ENCODE measurements around the gene XPNPEP1.

Gene XPNPEP1

DNA sequence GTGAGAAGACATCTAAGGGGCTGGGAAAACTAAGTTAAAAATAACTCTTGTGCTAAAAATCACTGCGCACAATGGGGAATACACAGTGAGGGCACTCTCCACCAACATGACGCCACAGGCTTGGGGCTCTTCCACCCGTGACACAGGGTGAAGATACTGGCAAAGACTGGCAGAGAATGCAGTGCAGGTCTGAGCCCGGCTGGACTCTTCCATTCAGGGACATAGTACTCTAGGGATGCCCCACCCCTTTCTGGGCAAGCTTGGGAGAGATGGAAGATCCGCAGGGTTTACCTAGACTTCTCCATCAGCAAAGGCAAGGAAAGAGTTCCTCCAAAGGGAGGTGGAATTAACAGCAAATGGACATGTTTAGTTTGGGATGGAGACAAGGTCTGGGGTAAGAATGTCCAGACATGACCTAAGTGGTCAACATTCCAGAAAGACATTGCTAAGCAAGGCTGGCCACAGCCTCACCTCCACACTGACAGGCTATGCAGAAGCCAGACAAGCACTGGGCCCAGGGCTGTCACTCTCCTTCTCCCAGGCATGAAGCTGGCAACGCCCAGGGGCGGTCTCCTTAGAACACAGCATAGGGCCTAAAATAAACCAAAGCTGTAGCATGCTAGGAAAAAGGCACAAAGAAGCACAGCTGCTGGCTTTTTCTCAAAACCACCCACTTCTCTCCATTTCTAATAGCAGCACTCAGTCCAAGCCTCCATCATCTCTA lies 28.1 kb downstream of the XPNPEP1 start:
- no peak for DNase-seq (ENCODE audit: low read depth in 1 of 2, low spot score in 1 of 2)

DNA sequence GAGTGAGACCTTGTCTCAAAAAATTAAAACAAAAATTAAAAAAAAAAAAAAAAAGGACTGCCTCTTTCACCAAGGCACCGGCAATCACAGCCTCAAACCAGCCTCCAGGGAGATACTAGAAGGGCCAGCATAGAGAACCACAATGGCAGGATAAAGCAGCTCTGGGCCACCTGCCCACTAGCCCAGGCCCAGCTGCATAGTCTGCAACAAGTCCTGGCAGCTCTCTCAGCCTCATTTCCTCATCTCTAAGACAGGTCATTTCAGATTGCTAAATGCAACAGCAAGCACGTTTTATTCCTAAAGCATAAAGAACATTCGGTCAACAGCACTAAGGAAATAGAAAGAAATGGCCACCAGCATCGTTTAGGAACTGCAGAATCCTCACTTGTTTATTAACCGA lies 28.8 kb downstream of the XPNPEP1 start:
- no peak for DNase-seq (ENCODE audit: low read depth in 1 of 2, low spot score in 1 of 2)

- no peak for DNase-seq (ENCODE audit: low read depth in 1 of 2, low spot score in 1 of 2)
These were observed 29.9 kb downstream of the XPNPEP1 start for GRCh38 chr10:109893386-109893785.

DNA sequence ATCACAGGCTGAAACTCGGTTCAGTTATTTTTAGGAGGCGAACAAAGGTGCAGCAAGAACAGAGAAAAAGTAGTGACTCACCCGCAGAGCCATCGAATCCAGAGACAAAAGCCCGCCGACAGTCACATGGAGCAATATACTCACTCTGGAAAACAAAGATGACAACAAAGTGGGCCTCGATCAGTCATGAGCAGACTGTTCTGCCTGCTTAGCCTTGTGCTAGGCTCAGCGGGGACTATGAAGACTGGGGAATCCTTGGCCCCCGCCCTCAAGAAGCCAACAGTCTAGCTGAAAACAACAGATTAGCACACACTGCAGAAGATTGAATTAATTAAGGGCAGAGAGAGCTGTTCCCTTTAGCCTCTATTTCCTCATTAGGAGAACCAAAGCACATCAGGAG lies 30.4 kb downstream of the XPNPEP1 start:
- DNase-seq (ENCODE audit: low read depth in 1 of 2, low spot score in 1 of 2) = no peak

DNA sequence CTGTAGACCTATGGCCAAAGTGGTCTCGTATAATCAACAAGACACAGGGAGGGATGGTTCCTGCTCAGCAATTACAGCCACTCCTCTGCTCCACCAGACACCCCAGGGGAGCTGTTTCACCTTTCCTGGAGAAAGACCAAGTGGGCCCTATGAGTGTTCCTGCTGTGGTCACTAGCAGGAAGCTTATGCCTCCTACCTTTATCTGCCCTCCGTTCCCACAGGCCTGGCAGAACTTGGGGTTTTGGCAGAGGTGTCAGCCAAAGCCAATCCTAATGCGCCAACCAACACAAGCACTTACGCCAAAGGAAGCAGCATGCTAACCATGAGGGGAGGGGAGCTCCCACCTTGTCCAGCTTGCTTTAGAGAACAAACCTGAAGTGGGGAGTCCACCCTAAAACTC lies 31.2 kb downstream of the XPNPEP1 start:
- no peak for DNase-seq (ENCODE audit: low read depth in 1 of 2, low spot score in 1 of 2)

DNA sequence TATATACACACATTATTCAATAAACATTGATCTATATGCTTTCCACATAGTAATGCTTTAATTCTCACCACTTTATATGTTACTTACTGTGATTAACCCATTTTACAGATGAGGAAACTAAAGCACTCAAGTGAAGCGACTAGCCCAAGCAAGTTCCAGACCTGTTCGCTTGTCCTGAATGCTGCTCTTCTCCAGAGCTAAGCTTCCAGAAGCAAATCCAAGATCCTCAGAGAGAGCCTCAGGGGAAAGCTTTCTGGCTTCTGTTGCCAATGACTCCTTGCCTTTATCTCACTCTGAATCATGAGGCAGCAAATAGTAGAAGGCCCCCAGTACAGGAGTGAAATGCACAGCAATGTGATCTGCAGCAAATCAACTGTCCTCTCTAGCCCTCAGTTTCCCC lies 32.2 kb downstream of the XPNPEP1 start:
- DNase-seq (ENCODE audit: low read depth in 1 of 2, low spot score in 1 of 2) = no peak

- DNase-seq (ENCODE audit: low read depth in 1 of 2, low spot score in 1 of 2) = no peak
These were observed 33.4 kb downstream of the XPNPEP1 start for GRCh38 chr10:109889867-109890266.

- DNase-seq (ENCODE audit: low read depth in 1 of 2, low spot score in 1 of 2) = no peak
These were observed 35.5 kb downstream of the XPNPEP1 start for GRCh38 chr10:109887776-109888175.

- DNase-seq (ENCODE audit: low read depth in 1 of 2, low spot score in 1 of 2) = no peak
These were observed 36.1 kb downstream of the XPNPEP1 start for GRCh38 chr10:109887243-109887642.

- no peak for DNase-seq (ENCODE audit: low read depth in 1 of 2, low spot score in 1 of 2)
These were observed 36.5 kb downstream of the XPNPEP1 start for GRCh38 chr10:109886781-109887140.

DNA sequence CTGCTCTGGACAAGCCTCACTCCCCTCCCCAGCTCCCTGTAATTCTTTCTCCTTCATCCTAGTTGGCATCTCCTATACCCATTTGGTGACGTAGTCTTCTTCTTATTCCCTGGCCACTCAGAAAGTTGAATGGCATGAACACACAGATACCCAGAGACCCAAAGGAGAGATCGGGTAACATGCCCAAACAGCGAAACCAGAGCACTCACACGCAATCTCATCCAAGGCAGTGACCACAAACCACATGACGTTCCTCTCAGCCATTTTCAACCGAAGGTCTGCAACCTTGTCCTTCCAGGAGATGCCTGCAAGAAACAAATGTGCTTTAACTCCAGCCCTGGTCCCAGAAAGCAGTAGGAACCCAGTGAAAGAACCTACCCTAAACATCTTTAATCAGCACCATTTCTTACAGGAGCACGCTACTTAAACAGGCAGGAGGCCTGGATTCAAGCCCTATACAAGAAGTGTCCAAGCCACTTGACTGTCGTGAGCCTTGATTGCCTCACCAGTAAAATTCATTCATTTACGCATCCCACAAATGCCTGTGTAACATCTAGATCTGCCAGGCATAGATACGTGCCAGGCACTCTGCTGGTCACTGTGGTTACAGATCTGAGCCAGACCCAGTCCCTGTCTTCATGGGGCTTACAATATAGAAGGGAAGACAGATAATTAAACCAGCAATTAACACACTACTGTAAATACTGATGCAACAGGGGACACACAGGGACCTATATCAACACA lies 37.1 kb downstream of the XPNPEP1 start:
- DNase-seq (ENCODE audit: low read depth in 1 of 2, low spot score in 1 of 2) = no peak

DNA sequence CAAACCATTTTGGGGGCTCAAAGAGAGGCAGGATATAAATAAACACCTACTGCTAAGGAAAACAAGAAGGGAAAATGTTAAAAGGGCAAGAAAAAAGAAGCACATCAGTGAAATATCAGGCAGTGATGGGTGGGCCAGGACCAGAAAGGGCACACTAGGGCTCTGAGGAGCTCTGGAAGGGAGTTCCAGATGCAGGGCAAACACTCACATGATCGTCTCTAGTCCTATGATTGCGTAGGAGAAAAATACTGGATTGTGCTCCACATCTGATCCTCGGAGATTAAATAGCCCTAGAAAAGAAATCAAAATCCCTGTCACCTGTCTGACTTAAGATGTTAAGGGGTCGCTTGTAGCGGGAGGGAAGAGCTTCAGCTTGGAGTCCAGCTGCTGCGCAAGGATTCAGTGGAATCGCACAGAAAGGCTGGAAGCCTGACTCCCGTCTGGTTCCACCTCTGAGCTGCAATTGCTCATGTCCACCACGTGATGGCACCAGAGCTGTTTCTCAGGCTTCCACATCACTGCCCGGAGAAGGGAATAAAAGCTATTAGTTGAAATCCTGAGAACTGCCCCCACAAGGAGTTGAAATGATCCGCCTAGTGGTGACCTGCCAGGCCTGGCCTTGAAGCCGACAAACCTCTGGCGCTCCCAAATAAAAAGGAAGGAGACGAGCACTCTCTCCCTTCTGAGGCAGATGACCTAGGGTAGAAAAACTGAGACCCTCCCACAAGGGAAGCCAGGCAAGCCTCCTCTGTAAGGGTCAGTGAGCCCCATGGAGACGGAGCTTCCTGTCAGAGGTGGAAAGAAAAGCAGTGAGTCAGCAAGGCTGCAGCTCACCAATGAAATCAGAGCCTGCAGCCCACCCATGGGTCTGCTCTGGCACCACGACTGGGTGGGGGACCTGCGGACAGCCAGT lies 39.2 kb downstream of the XPNPEP1 start:
- DNase-seq (ENCODE audit: low read depth in 1 of 2, low spot score in 1 of 2) = peak; percentile 19 to 32

DNA sequence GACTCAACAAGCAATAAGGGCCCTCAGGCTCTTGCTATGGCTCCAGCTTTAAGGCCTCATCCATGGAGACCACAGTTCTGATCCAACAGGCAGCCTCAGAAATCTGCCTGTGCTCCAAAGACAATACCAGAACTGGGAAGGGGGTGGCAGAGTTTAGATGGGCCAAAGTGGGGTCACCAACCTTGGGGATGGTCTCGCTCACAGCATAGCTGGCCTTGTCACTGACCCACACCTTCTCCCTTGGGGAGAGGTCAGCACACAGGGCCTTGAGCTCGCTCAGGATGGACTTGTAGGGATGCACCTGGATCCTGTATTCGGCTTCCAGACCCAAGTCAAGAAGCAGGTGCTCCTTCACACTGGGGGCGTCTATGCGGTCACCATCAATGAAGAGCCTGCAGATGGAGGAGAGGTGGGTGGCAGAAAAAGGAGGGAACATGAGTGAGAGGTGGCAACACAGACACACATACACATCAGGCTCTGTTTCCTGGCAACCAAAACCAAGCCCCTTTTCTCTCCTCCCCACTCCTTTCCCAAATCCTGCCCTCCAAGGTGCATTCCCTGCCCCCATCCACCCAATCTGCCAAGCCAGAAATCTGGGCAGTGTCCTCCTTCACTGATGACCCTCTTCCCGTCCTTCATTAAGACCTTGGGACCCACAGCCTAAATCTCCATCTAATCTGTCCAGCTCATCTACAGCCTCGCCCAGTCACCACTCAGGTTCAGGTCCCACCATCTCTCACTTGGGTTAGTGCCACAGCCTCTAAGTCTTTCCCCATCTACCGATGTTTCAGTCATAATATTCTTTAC lies 40.9 kb downstream of the XPNPEP1 start:
- DNase-seq (ENCODE audit: low read depth in 1 of 2, low spot score in 1 of 2) = no peak

- no peak for DNase-seq (ENCODE audit: low read depth in 1 of 2, low spot score in 1 of 2)
These were observed 41.6 kb downstream of the XPNPEP1 start for GRCh38 chr10:109881769-109882057.

DNA sequence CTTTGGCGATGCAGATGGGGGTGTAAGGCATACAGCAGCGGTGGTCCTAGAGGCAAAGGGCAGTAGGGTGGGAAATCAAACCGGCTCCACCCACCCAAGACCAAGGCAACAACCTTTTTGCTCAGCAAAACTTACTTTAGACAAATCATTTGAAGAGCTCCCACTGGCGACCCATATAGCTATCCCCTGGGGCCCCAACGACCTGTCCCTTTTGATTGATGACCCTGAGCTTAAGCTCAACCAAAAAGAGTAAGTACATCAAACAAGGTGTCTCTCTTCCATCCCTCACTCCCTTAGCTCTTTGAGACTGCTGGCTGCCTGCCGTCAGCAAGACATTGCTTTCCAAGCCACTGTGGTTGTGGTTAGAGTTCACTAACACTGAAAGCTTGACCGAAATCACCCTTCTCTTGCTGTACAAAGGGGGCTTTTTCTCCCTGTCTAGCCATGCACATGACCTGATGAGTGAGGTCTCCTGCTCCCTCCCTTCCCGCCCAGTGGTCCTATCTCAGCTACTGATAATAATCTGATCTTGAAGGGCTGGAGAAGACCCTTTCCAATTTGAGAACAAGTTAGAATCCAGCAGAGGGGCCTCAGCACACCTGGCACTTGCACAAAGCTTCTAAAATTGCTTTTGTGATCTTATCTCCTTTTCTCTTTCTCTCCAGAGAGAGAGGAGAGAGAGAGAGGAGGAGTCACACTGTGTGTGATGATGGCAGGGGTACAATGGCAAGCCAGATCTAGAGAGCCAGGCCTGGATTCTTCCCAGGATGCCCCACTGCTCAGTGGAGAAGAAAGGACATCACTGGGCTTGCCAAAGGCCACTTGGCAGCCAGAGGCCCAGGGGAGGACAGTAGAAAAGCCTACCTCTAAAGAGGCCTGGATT lies 42.2 kb downstream of the XPNPEP1 start:
- DNase-seq (ENCODE audit: low read depth in 1 of 2, low spot score in 1 of 2) = no peak

GRCh38 chr10:109877546-109877945 lies 45.8 kb downstream of the XPNPEP1 start:
- DNase-seq (ENCODE audit: low read depth in 1 of 2, low spot score in 1 of 2) = no peak

GRCh38 chr10:109875828-109876821 lies 47.2 kb downstream of the XPNPEP1 start:
- DNase-seq (ENCODE audit: low read depth in 1 of 2, low spot score in 1 of 2) = no peak

DNA sequence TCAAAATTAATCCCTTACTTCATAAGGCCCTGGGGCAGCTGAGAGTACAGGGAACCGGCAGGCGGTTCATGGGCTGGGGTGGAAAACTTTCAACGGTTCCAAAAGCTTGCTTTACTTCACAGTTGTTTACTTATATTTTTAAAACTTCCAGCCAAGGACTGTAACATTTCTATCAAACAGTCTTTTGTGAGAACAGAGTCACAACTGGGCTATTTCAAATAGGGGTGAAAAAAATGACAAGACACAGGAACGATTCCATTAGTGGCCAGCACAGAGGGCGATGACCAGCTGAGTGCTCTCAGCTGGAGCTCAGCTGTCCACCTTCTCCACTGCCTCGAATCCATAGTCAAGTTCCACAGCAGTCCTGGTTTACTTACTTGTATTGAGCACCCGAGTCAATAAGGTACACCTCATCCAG lies 48.2 kb downstream of the XPNPEP1 start:
- DNase-seq (ENCODE audit: low read depth in 1 of 2, low spot score in 1 of 2) = no peak

- no peak for DNase-seq (ENCODE audit: low read depth in 1 of 2, low spot score in 1 of 2)
These were observed 51.8 kb downstream of the XPNPEP1 start for GRCh38 chr10:109871476-109871875.
